ENCODE measurements around the gene MYH11.
"Not testable (repeated sequence)": the region's sequence is repeated elsewhere in the genome, so short reads cannot be mapped to it uniquely, and the experiment has no call there.

The MYH11 gene

GRCh38 chr16:15819046-15819445 lies 37.8 kb downstream of the MYH11 start:
- peaks cover 6% of the 10 kb centered on the region for H3K27me3 Mint-ChIP-seq (ENCODE audit: low read depth)
- peaks cover 10% of the 10 kb centered on the region for H3K4me1 Mint-ChIP-seq
- no peaks in the 10 kb centered on the region for H3K36me3 Mint-ChIP-seq (ENCODE audit: low read depth)
- H3K9me3 Mint-ChIP-seq: peaks cover 26% of the 10 kb centered on the region
- H3K4me3 Mint-ChIP-seq: no peak overlapping the region
- no peak overlapping the region for H3K27ac Mint-ChIP-seq
- TF ChIP-seq CTCF (IDR thresholded peaks at IDR 0.05; ENCODE audit: unreplicated experiment in 3 of 3): no peak

- peaks cover 28% of the 10 kb centered on the region for H3K9me3 Mint-ChIP-seq
- H3K27me3 Mint-ChIP-seq (ENCODE audit: low read depth): peaks cover 8% of the 10 kb centered on the region
- H3K4me3 Mint-ChIP-seq: no peak overlapping the region
- H3K27ac Mint-ChIP-seq: no peak overlapping the region
- no peaks in the 10 kb centered on the region for H3K36me3 Mint-ChIP-seq (ENCODE audit: low read depth)
- no peaks in the 10 kb centered on the region for H3K4me1 Mint-ChIP-seq
- no peak for TF ChIP-seq CTCF (IDR thresholded peaks at IDR 0.05; ENCODE audit: unreplicated experiment in 3 of 3)
These were observed 39.4 kb downstream of the MYH11 start for GRCh38 chr16:15817446-15817845.

- TF ChIP-seq CTCF (IDR thresholded peaks at IDR 0.05; ENCODE audit: unreplicated experiment in 3 of 3): no peak
- H3K4me3 Mint-ChIP-seq: no peak overlapping the region
- H3K27me3 Mint-ChIP-seq (ENCODE audit: low read depth): peaks cover 17% of the 10 kb centered on the region
- H3K9me3 Mint-ChIP-seq: peaks cover 31% of the 10 kb centered on the region
- H3K4me1 Mint-ChIP-seq: peaks cover 12% of the 10 kb centered on the region
- H3K27ac Mint-ChIP-seq: no peak overlapping the region
- H3K36me3 Mint-ChIP-seq (ENCODE audit: low read depth): no peaks in the 10 kb centered on the region
These were observed 40.6 kb downstream of the MYH11 start for GRCh38 chr16:15816228-15816627.

- peaks cover 28% of the 10 kb centered on the region for H3K4me1 Mint-ChIP-seq
- H3K36me3 Mint-ChIP-seq (ENCODE audit: low read depth): not testable (repeated sequence)
- H3K27ac Mint-ChIP-seq: peak overlapping the region; percentile 76 to 92 (median 81)
- peaks cover 12% of the 10 kb centered on the region for H3K27me3 Mint-ChIP-seq (ENCODE audit: low read depth)
- H3K9me3 Mint-ChIP-seq: peaks cover 25% of the 10 kb centered on the region
- peak overlapping the region in 1 of 3 experiments; percentile 51 for H3K4me3 Mint-ChIP-seq
These were observed 44.5 kb downstream of the MYH11 start for GRCh38 chr16:15812401-15812750.

GRCh38 chr16:15811481-15812400 lies 45.1 kb downstream of the MYH11 start:
- Mint-ChIP-seq H3K4me3 (peak overlapping the region in 1 of 3 experiments; percentile 51), H3K27me3 (ENCODE audit: low read depth) (peaks cover 17% of the 10 kb centered on the region), H3K4me1 (peaks cover 32% of the 10 kb centered on the region), H3K27ac (peak overlapping the region; percentile 76 to 92 (median 81)), H3K36me3 (ENCODE audit: low read depth) (no peaks in the 10 kb centered on the region), H3K9me3 (peaks cover 23% of the 10 kb centered on the region)
- no peak for TF ChIP-seq CTCF (IDR thresholded peaks at IDR 0.05; ENCODE audit: unreplicated experiment in 3 of 3)

GRCh38 chr16:15810949-15811348 lies 45.9 kb downstream of the MYH11 start:
- H3K36me3 Mint-ChIP-seq (ENCODE audit: low read depth): no peaks in the 10 kb centered on the region
- peaks cover 16% of the 10 kb centered on the region for H3K9me3 Mint-ChIP-seq
- H3K4me3 Mint-ChIP-seq: no peak overlapping the region
- peaks cover 17% of the 10 kb centered on the region for H3K27me3 Mint-ChIP-seq (ENCODE audit: low read depth)
- peak overlapping the region in 2 of 3 experiments; percentile 76 to 81 for H3K27ac Mint-ChIP-seq
- TF ChIP-seq CTCF (IDR thresholded peaks at IDR 0.05; ENCODE audit: unreplicated experiment in 3 of 3): no peak
- peaks cover 40% of the 10 kb centered on the region for H3K4me1 Mint-ChIP-seq
